Transverse colon (tissue), 4 donors: Measurements from ENCODE around the gene GLTPD2. TPM values are rescaled to one million over a fixed set of nuclear protein-coding genes. Genes with fewer than 3 reads are reported as not detected.

Source experiments
- DNase-seq: peaks from one replicate; pipeline ENCODE4 v3.0.0-alpha.2; 2019
- H3K27ac ChIP-seq, 4 donors: fragments of 200-600 bp; sonication (generic); 2 replicates each; pipeline ENCODE4 v1.5.1; 2016 to 2018; ENCODE audit warnings: inconsistent platforms in 4 of 4
- H3K27me3 ChIP-seq: fragments of 200-600 bp; sonication (generic); 2 replicates; pipeline ENCODE4 v1.5.1; 2017; ENCODE audit warnings: inconsistent platforms
- H3K36me3 ChIP-seq, 4 donors: fragments of 200-600 bp; sonication (generic); 2 replicates each; pipeline ENCODE4 v1.5.1; 2017 to 2019; ENCODE audit warnings: inconsistent platforms in 4 of 4
- H3K4me1 ChIP-seq, 4 donors: fragments of 200-600 bp; sonication (generic); 2 replicates each; pipeline ENCODE4 v1.5.1; 2017 to 2020; ENCODE audit warnings: inconsistent platforms in 4 of 4
- H3K4me3 ChIP-seq, 4 donors: fragments of 200-600 bp; sonication (generic); 1 replicate in 1 of 4; 2 replicates in 3 of 4; pipeline versions ENCODE4 v1.5.1 to v1.6.1; 2017 to 2019; ENCODE audit warnings: inconsistent platforms in 4 of 4
- H3K9me3 ChIP-seq, 2 donors: fragments of 200-600 bp; sonication (generic); 2 replicates each; pipeline ENCODE4 v1.5.1; 2017 to 2019; ENCODE audit warnings: inconsistent platforms in 2 of 2
- CTCF ChIP-seq, 5 experiments: fragments of 200-600 bp in 3 of 5; fragments of 450-650 bp in 2 of 5; sonication (generic) in 3 of 5; IDR thresholded peaks; 1 replicate in 2 of 5; 2 replicates in 3 of 5; pipeline ENCODE4 v1.5.1; 2016 to 2017; ENCODE audit warnings: antibody characterized with exemption in 5 of 5, inconsistent platforms in 3 of 5, mild to moderate bottlenecking in 2 of 5, moderate library complexity in 1 of 5
- EP300 ChIP-seq: sonication (generic); formaldehyde crosslinking; IDR thresholded peaks from one replicate; pipeline ENCODE4 v1.6.1; 2017; ENCODE audit warnings: antibody characterized with exemption, low read depth
- POLR2A ChIP-seq: fragments of 450-650 bp; IDR thresholded peaks from one replicate; pipeline ENCODE4 v1.6.1; 2016; ENCODE audit warnings: antibody characterized with exemption, mild to moderate bottlenecking, moderate library complexity
- POLR2AphosphoS5 ChIP-seq, 3 donors: sonication (generic); formaldehyde crosslinking; IDR thresholded peaks; one replicate each; pipeline ENCODE4 v1.6.1; 2016; ENCODE audit warnings: antibody characterized with exemption in 3 of 3
- WGBS, 2 donors: methylation state at CpG; one replicate each; pipeline ENCODE4 v1.1.5; 2018; ENCODE audit warnings: low coverage in 1 of 2; 5-methylcytosine and 5-hydroxymethylcytosine counted together
- in situ Hi-C, 4 donors: fragments of 200-750 bp; cut with MboI; loops; one replicate each; pipeline versions ENCODE4 v1.15.0 to v1.15.1; 2017; ENCODE audit warnings: low sequenced_read_pairs in 3 of 4, low pct_ligation_motif_present in 1 of 4, low pct_unique_long_range_greater_than_20kb in 1 of 4
- intact Hi-C: fragments of 100-400 bp; cut with DNase I; formaldehyde crosslinking; loops from one replicate; pipeline ENCODE4 v1.15.1; 2023; ENCODE audit warnings: low total_unique reads
- total RNA-seq, 4 donors: library from RNA; depleted of rRNA; stranded (reverse); fragments of >200 nt; gene quantifications; one replicate each; pipeline ENCODE4 v1.1.0, GENCODE V29; 2016

The GLTPD2 gene
- total RNA-seq, 4 donors from 2014 or later = 0.41 to 1.7 TPM; not detected in 2

GRCh38 chr17:4795168-4795567 is 6.4 kb downstream of the GLTPD2 start:
- intact Hi-C loops (no loop called here), in situ Hi-C loops (loop anchor here in 2 of 4 donors (25.0 kb wide), 1 partner anchor 92 kb away; the partner anchor contains the start of gene C17orf107 (in 2 of the 2))
- DNase-seq = no peak
- Histone ChIP-seq H3K36me3 (peaks cover 0 to 17% (median 4%) of the 10 kb centered on the region in 4 donors), H3K9me3 (no peaks in the 10 kb centered on the region), H3K4me3 (peak overlapping the region in 2 of 4 donors; percentile 68 to 77), H3K27ac (peak overlapping the region; percentile 79 to 84 (median 81)), H3K27me3 (no peaks in the 10 kb centered on the region), H3K4me1 (peaks cover 0 to 18% (median 12%) of the 10 kb centered on the region in 4 donors)
- 89 to 100% methylated on average over 1 of the region's 1 CpG for WGBS, 2 donors
- no peak for TF ChIP-seq EP300
- TF ChIP-seq POLR2A = no peak
- no peak for TF ChIP-seq CTCF (IDR thresholded peaks at IDR 0.05)
- TF ChIP-seq POLR2AphosphoS5 (IDR thresholded peaks at IDR 0.05) = no peak

DNA sequence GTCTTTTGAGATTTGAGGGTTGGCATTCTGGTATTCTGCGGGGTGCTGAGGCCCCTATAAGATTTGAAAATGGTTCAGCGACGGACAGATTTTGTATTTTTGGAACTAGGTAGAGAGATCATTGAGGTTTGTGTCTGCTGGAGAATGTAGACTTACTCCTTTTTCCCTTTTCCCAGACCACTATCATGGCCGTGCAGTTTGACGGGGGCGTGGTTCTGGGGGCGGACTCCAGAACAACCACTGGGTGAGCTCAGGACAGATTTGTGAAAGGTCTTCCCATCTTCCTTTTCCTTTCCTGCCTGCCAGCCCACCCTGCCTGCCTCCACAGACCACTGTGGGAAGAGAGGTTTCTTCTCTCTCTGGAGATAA is 7.8 kb downstream of the GLTPD2 start:
- intact Hi-C loops (no loop called here), in situ Hi-C loops (loop anchor here in 2 of 4 donors (25.0 kb wide), 1 partner anchor 91 kb away; the partner anchor contains the start of gene C17orf107 (in 2 of the 2))
- peak overlapping the region; percentile 79 to 84 (median 81) for H3K27ac ChIP-seq
- 0 to 1% methylated on average over 3 to 7 of the region's 7 CpGs for WGBS, 2 donors
- H3K36me3 ChIP-seq = peaks cover 0 to 17% (median 4%) of the 10 kb centered on the region in 4 donors
- peaks cover 0 to 15% (median 10%) of the 10 kb centered on the region in 4 donors for H3K4me1 ChIP-seq
- no peak for TF ChIP-seq CTCF (IDR thresholded peaks at IDR 0.05)
- TF ChIP-seq EP300 = no peak
- no peak for TF ChIP-seq POLR2AphosphoS5 (IDR thresholded peaks at IDR 0.05)
- no peak for TF ChIP-seq POLR2A
- no peaks in the 10 kb centered on the region for H3K27me3 ChIP-seq
- peak; percentile 27 for DNase-seq
- no peaks in the 10 kb centered on the region for H3K9me3 ChIP-seq
- H3K4me3 ChIP-seq = peak overlapping the region; percentile 68 to 77 (median 70)

DNA sequence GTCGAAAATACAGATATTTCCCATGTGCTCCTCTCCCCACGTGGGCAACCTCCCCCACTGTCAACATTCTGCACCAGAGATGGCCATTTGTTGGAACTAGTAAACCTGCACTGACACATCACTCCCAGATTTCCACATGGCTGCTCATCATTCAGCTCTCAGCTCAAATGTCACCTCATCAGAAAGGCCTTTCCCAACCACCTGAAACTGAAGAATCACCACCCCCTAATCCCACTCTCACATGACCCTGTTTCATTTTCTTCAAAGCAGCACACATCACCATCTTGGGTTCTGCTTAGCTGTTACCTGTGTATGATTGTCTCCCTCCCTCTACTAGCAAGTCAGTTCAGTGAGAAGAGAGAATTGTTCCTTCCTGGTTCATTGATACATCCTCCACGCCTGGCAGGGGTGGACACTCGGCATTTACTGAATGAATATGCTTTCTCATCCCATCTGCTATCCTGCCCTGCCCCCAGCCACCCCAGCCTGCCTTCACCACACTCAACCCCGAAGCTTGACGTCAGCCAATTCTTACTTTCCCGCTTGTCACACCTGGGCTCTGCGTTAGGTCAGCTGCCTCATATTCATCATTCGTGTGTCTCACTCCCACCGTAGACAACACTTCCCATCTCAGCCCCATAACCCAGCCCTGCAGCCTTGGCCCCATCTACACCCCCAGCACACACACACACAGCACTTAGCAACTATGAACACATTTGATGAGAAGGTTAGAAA is 11.9 kb downstream of the GLTPD2 start:
- no peak for TF ChIP-seq CTCF (IDR thresholded peaks at IDR 0.05)
- Histone ChIP-seq H3K27ac (no peak overlapping the region), H3K4me1 (peaks cover 0 to 12% (median 9%) of the 10 kb centered on the region in 4 donors), H3K4me3 (no peak overlapping the region), H3K27me3 (no peaks in the 10 kb centered on the region), H3K9me3 (no peaks in the 10 kb centered on the region), H3K36me3 (peaks cover 0 to 17% (median 4%) of the 10 kb centered on the region in 4 donors)
- 80 to 84% methylated on average over 10 of the region's 10 CpGs for WGBS, 2 donors
- intact Hi-C loops (no loop called here), in situ Hi-C loops (no loop called here)
- DNase-seq = no peak

- Histone ChIP-seq H3K27ac (no peak within 1 kb of the TSS), H3K27me3 (no peaks in the 10 kb centered on the region), H3K9me3 (no peaks in the 10 kb centered on the region), H3K4me3 (no peak within 1 kb of the TSS), H3K36me3 (peaks cover 0 to 17% (median 4%) of the 10 kb centered on the region in 4 donors), H3K4me1 (peaks cover 6 to 9% (median 8%) of the 10 kb centered on the region in 4 donors)
- intact Hi-C loops (no loop called here), in situ Hi-C loops (no loop called here)
- no peak for TF ChIP-seq POLR2AphosphoS5 (IDR thresholded peaks at IDR 0.05)
- no peak for TF ChIP-seq POLR2A
- TF ChIP-seq CTCF (IDR thresholded peaks at IDR 0.05) = no peak
- no peak for TF ChIP-seq EP300
- no peak for DNase-seq
- WGBS, 2 donors = 83% methylated on average over 9 of the region's 9 CpGs; no CpG with 5 or more reads in 1 of the 2 donors
Measured at GRCh38 chr17:4802228-4802627, 13.5 kb downstream of the GLTPD2 start, which contains the start of gene C17orf114. TSS of gene C17orf114 (minus strand) at chr17:4802328.
